ENCODE data around the gene GLIS1.

DNA sequence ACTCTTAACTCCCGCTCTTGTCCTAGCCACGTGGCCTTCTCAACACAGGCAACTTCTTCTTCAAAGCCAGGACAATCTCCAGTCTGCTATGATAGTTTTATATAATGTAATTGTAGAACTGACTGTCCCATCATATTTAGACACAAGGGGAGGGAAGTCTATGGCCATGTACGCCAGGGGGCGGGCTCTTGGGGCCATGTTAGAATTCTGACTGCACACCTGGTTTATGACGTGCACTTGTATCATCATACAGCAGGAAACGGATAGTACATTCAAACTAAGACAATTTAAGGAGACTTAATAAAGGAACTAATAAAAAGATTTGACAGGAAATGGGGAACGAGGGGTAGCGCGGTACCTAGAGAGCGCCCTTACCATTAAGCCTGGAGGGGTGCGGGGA is 258.3 kb downstream of the GLIS1 start:
- TF ChIP-seq SUZ12 (IDR thresholded peaks at IDR 0.05) (no peak), SP1 (IDR thresholded peaks at IDR 0.05) (no peak), BHLHE40 (IDR thresholded peaks at IDR 0.05; ENCODE audit: borderline replicate concordance) (no peak), FOXM1 (IDR thresholded peaks at IDR 0.05; ENCODE audit: borderline replicate concordance) (no peak), CTBP1 (IDR thresholded peaks at IDR 0.05; ENCODE audit: borderline replicate concordance) (no peak), NFRKB (IDR thresholded peaks at IDR 0.05) (no peak)
